A673 (cell line): ENCODE measurements around the gene PTCH2.

Experiments used
- CTCF ChIP-seq: fragments of 300-800, 200-600 bp; sonication (generic); conservative IDR thresholded peaks from 2 replicates; pipeline ENCODE4 v1.5.1; 2017; ENCODE audit warnings: low read depth, mild to moderate bottlenecking, antibody characterized with exemption, low read length, moderate library complexity, mixed read lengths
- EZH2 ChIP-seq: fragments of 200-600 bp; sonication (generic); IDR thresholded peaks from 2 replicates; pipeline ENCODE4 v1.6.1; 2017; ENCODE audit warnings: borderline replicate concordance, low read depth, mild to moderate bottlenecking, mixed read lengths, antibody characterized with exemption, low read length; ENCODE audit not compliant: poor library complexity, severe bottlenecking

GRCh38 chr1:44778705-44779576 lies 64.1 kb downstream of the PTCH2 start:
- TF ChIP-seq CTCF = no peak
- TF ChIP-seq EZH2 = no peak
